SU-DHL-6 (cell line): Measurements from ENCODE around the gene INPP5A.
"Not testable (repeated sequence)": the region's sequence is repeated elsewhere in the genome, so short reads cannot be mapped to it uniquely, and the experiment has no call there.

Source experiments
- EZH2phosphoT487 ChIP-seq: fragments of 200-600 bp; sonication (generic), shearing (Covaris generic); conservative IDR thresholded peaks from 2 replicates; pipeline ENCODE4 v1.6.1; 2018; ENCODE audit warnings: mild to moderate bottlenecking, antibody characterized with exemption, low read length, moderate library complexity, mixed read lengths
- TF ChIP-seq, protein P1 (sequence below): fragments of 200-600 bp; sonication (generic); IDR thresholded peaks from one replicate; pipeline ENCODE4 v1.5.1; 2017; ENCODE audit warnings: antibody characterized with exemption, mild to moderate bottlenecking, low read length, moderate library complexity; ENCODE audit not compliant: insufficient read depth, poor library complexity, severe bottlenecking

DNA sequence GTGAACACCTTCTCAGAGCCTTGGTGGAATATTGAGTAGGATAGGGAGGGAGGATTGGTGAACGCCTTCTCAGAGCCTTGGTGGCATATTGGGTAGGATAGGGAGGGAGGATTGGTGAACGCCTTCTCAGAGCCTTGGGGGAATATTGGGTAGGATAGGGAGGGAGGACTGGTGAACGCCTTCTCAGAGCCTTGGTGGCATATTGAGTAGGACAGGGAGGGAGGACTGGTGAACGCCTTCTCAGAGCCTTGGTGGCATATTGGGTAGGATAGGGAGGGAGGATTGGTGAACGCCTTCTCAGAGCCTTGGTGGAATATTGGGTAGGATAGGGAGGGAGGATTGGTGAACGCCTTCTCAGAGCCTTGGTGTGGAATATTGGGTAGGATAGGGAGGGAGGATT lies 15.0 kb downstream of the INPP5A start:
- TF ChIP-seq, protein P1, sequence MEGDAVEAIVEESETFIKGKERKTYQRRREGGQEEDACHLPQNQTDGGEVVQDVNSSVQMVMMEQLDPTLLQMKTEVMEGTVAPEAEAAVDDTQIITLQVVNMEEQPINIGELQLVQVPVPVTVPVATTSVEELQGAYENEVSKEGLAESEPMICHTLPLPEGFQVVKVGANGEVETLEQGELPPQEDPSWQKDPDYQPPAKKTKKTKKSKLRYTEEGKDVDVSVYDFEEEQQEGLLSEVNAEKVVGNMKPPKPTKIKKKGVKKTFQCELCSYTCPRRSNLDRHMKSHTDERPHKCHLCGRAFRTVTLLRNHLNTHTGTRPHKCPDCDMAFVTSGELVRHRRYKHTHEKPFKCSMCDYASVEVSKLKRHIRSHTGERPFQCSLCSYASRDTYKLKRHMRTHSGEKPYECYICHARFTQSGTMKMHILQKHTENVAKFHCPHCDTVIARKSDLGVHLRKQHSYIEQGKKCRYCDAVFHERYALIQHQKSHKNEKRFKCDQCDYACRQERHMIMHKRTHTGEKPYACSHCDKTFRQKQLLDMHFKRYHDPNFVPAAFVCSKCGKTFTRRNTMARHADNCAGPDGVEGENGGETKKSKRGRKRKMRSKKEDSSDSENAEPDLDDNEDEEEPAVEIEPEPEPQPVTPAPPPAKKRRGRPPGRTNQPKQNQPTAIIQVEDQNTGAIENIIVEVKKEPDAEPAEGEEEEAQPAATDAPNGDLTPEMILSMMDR = not testable (repeated sequence)
- TF ChIP-seq EZH2phosphoT487 = not testable (repeated sequence)
